Activated CD8-positive, alpha-beta memory T cell treated with anti-CD3 and anti-CD28 coated beads, Interleukin-2, amount 50 U/mL, for 48 hours (primary cell): Measurements from ENCODE around the gene ZNF451.
"Not testable (repeated sequence)": the region's sequence is repeated elsewhere in the genome, so short reads cannot be mapped to it uniquely, and the experiment has no call there.

Experiments
- DNase-seq: peaks from one replicate; pipeline ENCODE4 v3.0.0-alpha.2; 2020

Gene ZNF451

GRCh38 chr6:57091375-57091774, 1.4 kb downstream of the ZNF451 start:
- DNase-seq = not testable (repeated sequence)

DNA sequence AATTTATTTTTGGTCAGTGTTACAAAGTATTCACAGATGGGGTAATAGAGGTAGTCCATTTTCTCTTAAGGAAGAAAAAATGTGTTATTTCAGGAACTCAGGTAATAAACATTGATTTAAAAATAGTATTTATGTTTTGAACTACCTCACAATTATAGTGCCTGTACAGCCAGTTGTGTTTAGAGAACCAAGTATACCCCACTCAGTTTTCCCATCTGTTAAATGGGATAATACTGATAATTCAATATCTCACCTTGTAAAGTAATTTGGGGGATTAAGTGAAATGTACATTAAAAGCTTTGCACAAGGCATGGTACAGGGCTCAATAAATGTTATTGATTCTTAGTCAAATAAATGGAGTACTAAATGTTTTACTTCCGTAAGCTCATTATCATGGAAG, 4.7 kb downstream of the ZNF451 start:
- no peak for DNase-seq

DNA sequence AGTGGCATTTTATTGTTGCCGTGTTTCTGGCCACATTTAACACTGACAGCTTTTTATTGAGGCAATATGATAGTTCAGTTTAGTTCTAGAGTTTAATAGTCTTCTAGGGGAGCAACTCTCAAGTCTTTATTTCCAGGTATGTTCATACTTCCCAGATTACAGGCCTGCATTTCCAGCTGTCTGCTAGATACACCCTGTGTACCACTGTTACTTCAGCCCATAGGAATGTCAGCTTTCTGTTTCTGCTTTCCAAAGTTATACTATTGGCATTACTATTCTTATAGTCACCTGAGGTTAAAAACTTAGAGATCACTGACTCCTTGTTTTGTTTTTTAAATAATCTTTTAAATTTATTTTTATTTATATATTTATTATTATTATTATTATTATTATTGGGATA, 7.6 kb downstream of the ZNF451 start:
- DNase-seq = no peak

- no peak for DNase-seq
These were observed 13.0 kb downstream of the ZNF451 start for GRCh38 chr6:57102976-57103375.

- no peak for DNase-seq
These were observed 14.3 kb downstream of the ZNF451 start for GRCh38 chr6:57104336-57104735.

GRCh38 chr6:57106990-57107389, 17.0 kb downstream of the ZNF451 start:
- no peak for DNase-seq

- DNase-seq = no peak
These were observed 18.7 kb downstream of the ZNF451 start for GRCh38 chr6:57108691-57109090.

DNA sequence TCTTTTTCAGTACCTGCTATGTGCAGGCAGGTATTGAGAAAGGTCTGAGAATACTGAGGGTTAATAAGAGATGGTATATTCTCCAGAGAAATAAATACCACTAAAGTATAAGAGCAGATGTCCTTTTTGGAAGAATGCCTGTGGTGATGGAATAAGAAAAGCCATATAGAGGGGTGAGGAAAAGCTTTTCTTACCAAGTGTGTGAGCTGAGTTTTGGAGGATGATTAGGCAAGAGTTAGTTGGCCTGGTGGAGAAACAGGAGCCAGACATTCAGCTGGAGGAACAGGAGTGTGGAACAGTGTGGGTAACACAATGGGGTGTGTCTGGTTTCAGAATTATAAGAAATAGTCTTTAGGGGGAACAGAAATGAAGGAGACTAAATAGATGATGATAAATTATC, 19.9 kb downstream of the ZNF451 start:
- DNase-seq = no peak

GRCh38 chr6:57113105-57113504, 23.1 kb downstream of the ZNF451 start:
- DNase-seq = no peak

DNA sequence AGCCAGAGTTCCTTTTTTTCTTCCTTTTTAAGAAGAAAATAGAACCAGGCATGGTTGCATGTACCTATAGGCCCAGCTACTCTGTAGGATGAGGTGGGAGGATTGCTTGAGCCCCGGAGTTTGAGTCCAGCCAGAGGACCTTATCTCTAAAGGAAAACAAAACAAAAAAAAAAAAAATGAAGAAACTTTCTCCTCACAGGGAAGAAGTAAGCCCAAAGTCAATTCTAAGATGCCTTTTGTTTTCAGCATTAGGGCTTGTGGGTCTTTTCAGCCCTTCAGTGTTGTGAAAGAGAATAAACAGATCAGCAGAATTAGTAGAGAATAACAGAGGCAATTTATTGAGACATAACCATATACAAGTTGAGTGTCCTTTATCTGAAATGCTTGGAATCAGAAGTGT, 26.8 kb downstream of the ZNF451 start:
- DNase-seq = no peak

DNA sequence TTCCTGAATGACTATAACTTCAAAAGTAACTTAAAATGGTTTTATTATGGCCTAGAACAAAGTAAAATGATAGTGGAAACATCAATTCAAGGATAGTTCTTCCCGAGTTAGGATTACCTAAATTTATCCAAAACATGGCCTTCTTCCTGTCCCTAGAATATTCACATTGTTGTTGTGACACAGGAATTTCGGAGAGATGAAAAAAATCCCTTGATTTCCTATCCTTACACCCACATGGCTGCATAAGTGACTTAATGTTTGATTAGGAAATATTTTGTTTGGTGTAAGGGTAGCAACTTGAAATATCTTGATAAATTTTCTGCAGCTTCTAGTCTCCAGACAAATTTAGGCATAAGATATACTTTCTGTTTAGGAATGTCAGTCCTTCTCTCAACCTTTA, 27.8 kb downstream of the ZNF451 start:
- DNase-seq = no peak

- no peak for DNase-seq
These were observed 33.1 kb downstream of the ZNF451 start for GRCh38 chr6:57123111-57123510.

DNA sequence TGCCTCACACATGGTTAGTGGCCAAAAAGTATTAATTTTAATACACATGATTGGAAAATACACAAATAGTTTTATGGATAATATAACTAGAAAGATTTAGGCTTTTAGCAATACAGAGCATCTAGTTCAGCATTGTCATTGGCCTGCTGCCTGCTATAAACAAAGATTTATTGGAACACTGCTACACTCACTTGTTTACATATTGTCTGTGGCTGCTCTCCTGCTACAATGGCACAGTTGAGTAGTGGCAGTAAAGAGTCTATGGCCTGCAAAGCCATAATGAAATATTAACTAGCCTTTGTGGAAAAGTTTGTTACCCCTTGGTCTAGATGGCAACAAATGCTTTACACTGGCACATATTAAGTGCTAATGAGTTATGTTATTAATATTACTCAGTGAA, 37.8 kb downstream of the ZNF451 start:
- no peak for DNase-seq

GRCh38 chr6:57130661-57131177, 40.7 kb downstream of the ZNF451 start:
- no peak for DNase-seq

GRCh38 chr6:57134954-57135353, 45.0 kb downstream of the ZNF451 start:
- DNase-seq = no peak

DNA sequence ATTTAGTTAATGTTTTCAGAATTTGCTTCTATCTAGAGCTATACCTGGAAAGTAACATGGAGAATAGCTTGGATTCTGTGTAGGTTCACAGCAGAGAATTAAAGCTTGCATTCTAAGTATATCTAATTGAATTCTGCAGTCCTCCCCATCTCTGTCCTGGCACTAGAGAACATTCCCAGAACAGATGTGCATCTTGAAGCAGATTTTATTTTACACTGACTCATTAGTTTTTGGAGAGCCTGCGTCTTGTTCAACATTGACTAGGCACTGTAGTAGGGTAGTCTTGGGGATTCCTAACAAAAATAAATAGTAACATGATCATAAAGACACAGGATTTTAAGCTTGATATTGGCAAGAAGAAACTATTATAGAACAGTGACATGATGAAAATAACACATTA, 45.9 kb downstream of the ZNF451 start:
- no peak for DNase-seq

- no peak for DNase-seq
These were observed 47.4 kb downstream of the ZNF451 start for GRCh38 chr6:57137350-57137749.

GRCh38 chr6:57138026-57138425, 48.0 kb downstream of the ZNF451 start:
- DNase-seq = no peak

GRCh38 chr6:57141451-57142177, 51.6 kb downstream of the ZNF451 start:
- DNase-seq = no peak

DNA sequence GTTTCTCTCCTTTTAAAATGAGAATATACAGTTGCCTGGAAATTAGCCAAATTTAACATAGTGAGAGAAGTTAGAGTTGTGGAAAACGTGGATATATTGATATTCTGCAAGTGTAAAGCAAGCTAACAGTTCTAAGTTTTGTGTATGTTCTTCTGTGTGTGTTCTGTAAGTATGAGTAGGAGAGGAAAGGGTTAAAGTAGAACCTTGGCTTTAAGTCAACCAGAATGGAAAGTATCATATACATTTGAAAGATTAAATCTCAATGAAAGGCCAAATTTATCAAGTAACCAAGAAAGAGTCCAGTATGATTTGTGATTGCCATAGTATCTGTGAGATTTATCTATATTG, 52.2 kb downstream of the ZNF451 start:
- no peak for DNase-seq

DNA sequence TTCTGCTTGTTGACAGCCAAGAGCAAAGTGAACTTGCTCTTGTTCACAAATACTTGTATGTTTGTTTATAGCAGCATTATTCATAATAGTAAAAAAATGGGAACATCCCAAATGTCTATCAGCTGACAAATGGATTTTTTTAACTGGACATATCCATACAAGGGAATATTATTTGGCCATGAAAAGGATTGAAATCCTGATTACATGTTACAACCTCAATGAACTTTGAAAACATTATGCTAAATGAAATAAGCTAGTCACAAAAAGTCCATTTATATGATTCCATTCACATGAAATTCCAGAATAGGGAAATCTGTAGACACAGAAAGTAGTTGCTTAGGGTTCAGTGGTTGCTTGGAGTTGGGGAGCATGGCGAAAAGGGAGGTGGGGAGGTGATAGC, 53.7 kb downstream of the ZNF451 start:
- no peak for DNase-seq

GRCh38 chr6:57147401-57147800, 57.4 kb downstream of the ZNF451 start:
- no peak for DNase-seq

GRCh38 chr6:57147955-57148858, 58.2 kb downstream of the ZNF451 start:
- DNase-seq = no peak

- no peak for DNase-seq
These were observed 68.7 kb downstream of the ZNF451 start for GRCh38 chr6:57158658-57159057.
